WI38 (cell line): ENCODE results near the gene OPN1LW.
"Not testable (repeated sequence)": the region's sequence is repeated elsewhere in the genome, so short reads cannot be mapped to it uniquely, and the experiment has no call there.

Experiments
- H3K4me3 ChIP-seq: 2 replicates; pipeline ENCODE4 v1.5.1; 2011; ENCODE audit warnings: low read depth, mild to moderate bottlenecking, control low read depth, low read length

OPN1LW gene

GRCh38 chrX:154159345-154159744 is 15.3 kb downstream of the OPN1LW start:
- H3K4me3 ChIP-seq = not testable (repeated sequence)

GRCh38 chrX:154164902-154165301 is 20.9 kb downstream of the OPN1LW start:
- not testable (repeated sequence) for H3K4me3 ChIP-seq

DNA sequence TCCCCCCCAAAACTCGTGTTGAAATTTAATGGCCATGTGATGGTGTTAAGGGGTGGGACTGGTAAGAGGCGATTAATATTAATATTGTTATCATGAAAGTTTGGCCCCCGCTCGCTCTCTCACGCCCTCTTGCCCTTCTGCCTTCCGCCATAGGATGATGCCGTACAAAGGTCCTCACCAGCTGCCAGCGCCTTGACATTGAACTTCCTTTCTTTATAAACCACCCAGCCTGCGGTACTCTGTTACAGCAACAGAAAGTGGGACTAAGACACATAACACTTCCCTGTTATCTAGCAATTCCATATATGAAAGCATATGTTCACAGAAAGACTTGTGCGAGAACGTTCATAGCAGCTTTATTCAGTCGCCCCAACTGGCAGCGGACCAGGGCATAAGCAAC is 24.3 kb downstream of the OPN1LW start:
- H3K4me3 ChIP-seq = not testable (repeated sequence)

GRCh38 chrX:154172535-154172943 is 28.5 kb downstream of the OPN1LW start:
- not testable (repeated sequence) for H3K4me3 ChIP-seq

DNA sequence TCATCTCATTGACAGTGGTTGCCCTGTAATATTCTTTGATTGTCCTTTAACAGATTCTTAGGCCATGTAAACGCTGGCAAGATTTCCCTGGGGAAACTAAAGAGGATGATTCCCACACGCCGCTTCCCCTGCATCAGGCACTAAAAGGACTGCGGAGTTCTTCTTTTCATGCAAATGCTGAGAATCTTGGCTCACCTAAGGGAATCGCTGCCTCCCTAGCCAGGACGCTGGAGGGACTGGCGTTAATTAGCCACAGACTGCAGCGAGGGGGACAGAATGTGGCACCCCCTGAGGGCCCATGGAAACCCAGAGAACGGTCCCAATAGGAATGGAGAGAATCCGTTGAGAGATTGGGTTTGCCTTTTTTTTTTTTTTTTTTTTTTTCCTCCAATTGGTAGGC is 30.3 kb downstream of the OPN1LW start:
- H3K4me3 ChIP-seq = not testable (repeated sequence)

DNA sequence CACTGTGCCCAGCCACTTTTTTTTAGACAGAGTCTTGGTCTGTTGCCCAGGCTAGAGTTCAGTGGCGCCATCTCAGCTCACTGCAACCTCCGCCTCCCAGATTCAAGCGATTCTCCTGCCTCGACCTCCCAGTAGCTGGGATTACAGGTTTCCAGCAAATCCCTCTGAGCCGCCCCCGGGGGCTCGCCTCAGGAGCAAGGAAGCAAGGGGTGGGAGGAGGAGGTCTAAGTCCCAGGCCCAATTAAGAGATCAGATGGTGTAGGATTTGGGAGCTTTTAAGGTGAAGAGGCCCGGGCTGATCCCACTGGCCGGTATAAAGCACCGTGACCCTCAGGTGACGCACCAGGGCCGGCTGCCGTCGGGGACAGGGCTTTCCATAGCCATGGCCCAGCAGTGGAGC is 38.3 kb downstream of the OPN1LW start, which contains the start of gene OPN1MW:
OPN1MW (plus strand) TSS at position 301 of the 400 bp plus-strand sequence; CDS start at position 383, 82 bp downstream.
- H3K4me3 ChIP-seq = not testable (repeated sequence)

DNA sequence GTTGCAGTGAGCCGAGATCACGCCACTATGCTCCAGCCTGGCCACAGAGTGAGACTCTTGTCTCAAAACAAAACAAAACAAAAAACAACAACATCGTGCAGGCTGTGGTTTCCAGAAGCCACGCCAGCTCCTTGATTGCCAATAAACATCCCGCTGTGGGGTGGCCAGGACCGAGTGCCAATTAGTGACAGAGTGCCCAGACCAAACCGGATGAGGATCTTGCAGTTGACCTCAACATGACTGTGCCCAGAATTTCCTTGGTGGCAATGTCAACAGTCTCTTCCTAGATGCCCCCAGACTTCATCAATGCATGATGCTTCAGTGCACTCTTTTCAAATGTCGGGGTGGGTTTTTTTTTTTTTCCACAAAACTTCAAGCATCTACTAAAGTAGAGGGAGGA is 39.8 kb downstream of the OPN1LW start:
- H3K4me3 ChIP-seq = not testable (repeated sequence)

- H3K4me3 ChIP-seq = not testable (repeated sequence)
Observed at GRCh38 chrX:154192846-154193245, 48.8 kb downstream of the OPN1LW start.

- H3K4me3 ChIP-seq = not testable (repeated sequence)
Observed at GRCh38 chrX:154194316-154194715, 50.3 kb downstream of the OPN1LW start.

DNA sequence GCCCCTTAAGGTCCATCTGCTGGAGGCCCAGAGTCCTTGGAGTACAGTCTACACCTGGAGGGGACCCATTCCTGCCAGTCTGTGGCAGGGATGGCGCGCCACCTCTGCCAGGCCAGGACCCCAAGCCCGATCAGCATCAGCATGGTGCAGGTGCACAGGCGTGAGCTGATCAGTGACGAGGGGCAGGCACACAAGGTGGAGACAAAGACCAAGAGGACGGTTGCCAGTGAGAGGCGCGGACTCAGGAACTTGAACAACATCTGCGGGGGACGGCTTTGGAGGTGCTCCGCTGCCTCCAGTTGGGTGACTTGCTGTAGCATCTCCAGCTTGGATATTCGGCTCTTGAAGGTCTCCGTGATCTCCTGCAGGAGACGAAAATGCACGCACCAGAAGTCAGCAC is 52.4 kb downstream of the OPN1LW start:
- not testable (repeated sequence) for H3K4me3 ChIP-seq
